Osteocyte (in vitro differentiated cells): Measurements from ENCODE around the gene GADD45GIP1. TPM values are rescaled to one million over a fixed set of nuclear protein-coding genes. Genes with fewer than 3 reads are reported as not detected.
"Not testable (repeated sequence)": the region's sequence is repeated elsewhere in the genome, so short reads cannot be mapped to it uniquely, and the experiment has no call there.

Source experiments
- DNase-seq: peaks from one replicate; pipeline ENCODE4 v3.0.0; 2021; ENCODE audit warnings: mixed read lengths; ENCODE audit not compliant: unreplicated experiment; ENCODE audit errors: extremely low spot score
- H3K27ac Mint-ChIP-seq: one replicate; pipeline ENCODE4 v1.8.0; 2021; ENCODE audit warnings: mild to moderate bottlenecking, mixed read lengths; ENCODE audit not compliant: unreplicated experiment
- H3K27me3 Mint-ChIP-seq: one replicate; pipeline ENCODE4 v1.8.0; 2021; ENCODE audit warnings: mixed read lengths; ENCODE audit not compliant: unreplicated experiment
- H3K36me3 Mint-ChIP-seq: one replicate; pipeline ENCODE4 v1.8.0; 2021; ENCODE audit warnings: mixed read lengths; ENCODE audit not compliant: unreplicated experiment
- H3K4me1 Mint-ChIP-seq: one replicate; pipeline ENCODE4 v1.8.0; 2021; ENCODE audit warnings: mixed read lengths; ENCODE audit not compliant: unreplicated experiment
- H3K4me3 Mint-ChIP-seq: one replicate; pipeline ENCODE4 v1.8.0; 2021; ENCODE audit warnings: mild to moderate bottlenecking, moderate library complexity, mixed read lengths; ENCODE audit not compliant: unreplicated experiment
- H3K9me3 Mint-ChIP-seq: one replicate; pipeline ENCODE4 v1.8.0; 2021; ENCODE audit warnings: mixed read lengths; ENCODE audit not compliant: unreplicated experiment
- CTCF ChIP-seq: fragments of 200-600 bp; sonication (generic); IDR thresholded peaks from 2 replicates; pipeline ENCODE4 v1.5.0; 2021; ENCODE audit warnings: antibody characterized with exemption, mild to moderate bottlenecking, moderate library complexity
- total RNA-seq: library from RNA; stranded (reverse); gene quantifications from 2 replicates; pipeline ENCODE4 v1.2.1, GENCODE V29; 2021

The GADD45GIP1 gene
- total RNA-seq, 1 donor from 2014 or later = 24.0 TPM

GRCh38 chr19:12952488-12953137, 4.4 kb downstream of the GADD45GIP1 start:
- Mint-ChIP-seq H3K36me3 (peaks cover 27% of the 10 kb centered on the region), H3K9me3 (no peaks in the 10 kb centered on the region), H3K27ac (peak overlapping the region; percentile 69), H3K4me3 (no peak overlapping the region), H3K4me1 (peaks cover 40% of the 10 kb centered on the region), H3K27me3 (no peaks in the 10 kb centered on the region)
- no peak for TF ChIP-seq CTCF
- no peak for DNase-seq

- DNase-seq, H3K9me3 Mint-ChIP-seq, H3K27me3 Mint-ChIP-seq, H3K4me3 Mint-ChIP-seq: not testable (repeated sequence)
- peaks cover 44% of the 10 kb centered on the region for H3K4me1 Mint-ChIP-seq
- H3K36me3 Mint-ChIP-seq = peaks cover 27% of the 10 kb centered on the region
- peak overlapping the region; percentile 34 for H3K27ac Mint-ChIP-seq
Measured at GRCh38 chr19:12952050-12952449, 5.0 kb downstream of the GADD45GIP1 start.

DNA sequence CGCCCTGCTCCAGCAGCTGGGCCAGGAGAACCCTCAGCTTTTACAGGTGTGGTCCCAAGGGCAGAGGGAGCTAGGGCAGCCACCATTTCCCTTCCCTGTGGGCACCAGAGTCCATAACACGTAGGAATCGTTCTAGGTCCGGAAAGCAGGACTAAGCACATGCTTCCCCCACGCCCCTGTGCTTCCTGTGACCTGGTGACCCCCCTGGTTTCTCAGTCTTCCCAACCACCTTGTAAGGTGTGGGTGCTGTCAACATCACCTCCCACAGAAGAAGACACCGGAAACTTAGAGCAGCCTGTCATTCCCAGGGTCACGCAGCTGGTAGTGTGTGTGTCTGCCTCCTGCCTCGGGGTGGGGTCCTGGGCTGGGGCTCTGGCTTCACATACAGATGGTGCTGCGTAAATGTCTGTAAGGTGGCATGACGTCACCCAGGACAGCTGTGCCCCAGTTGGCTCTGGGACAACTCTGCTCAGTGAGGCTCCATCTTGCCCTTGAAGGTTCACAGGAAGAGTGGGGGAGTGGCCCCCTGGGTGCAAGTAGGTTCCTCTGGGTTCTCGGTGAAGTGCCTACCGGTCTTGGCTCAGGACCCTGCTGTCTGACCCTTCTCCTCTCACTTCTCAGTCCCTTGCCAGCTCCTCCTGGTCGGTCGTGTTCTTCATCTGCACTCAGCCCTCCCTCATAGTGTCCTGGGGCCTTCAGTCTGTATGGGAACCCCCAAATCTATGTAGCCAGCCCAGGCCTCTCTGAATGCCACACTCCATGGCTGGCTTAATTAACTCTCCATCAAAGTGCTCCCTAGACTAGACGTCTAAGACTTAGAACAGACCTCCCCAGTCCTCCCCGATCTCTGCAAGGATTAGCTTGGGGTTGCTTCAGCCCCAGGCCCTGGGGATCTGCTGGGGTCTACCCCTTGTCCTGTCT, 7.4 kb downstream of the GADD45GIP1 start:
- H3K27me3 Mint-ChIP-seq = no peaks in the 10 kb centered on the region
- peaks cover 30% of the 10 kb centered on the region for H3K36me3 Mint-ChIP-seq
- peak overlapping the region; percentile 12 for H3K27ac Mint-ChIP-seq
- no peak for TF ChIP-seq CTCF
- H3K9me3 Mint-ChIP-seq = no peaks in the 10 kb centered on the region
- H3K4me1 Mint-ChIP-seq = peaks cover 41% of the 10 kb centered on the region
- H3K4me3 Mint-ChIP-seq = no peak overlapping the region
- no peak for DNase-seq

- Mint-ChIP-seq H3K27ac (no peak overlapping the region), H3K4me1 (peaks cover 40% of the 10 kb centered on the region), H3K9me3 (no peaks in the 10 kb centered on the region), H3K4me3 (no peak overlapping the region), H3K36me3 (peaks cover 23% of the 10 kb centered on the region), H3K27me3 (no peaks in the 10 kb centered on the region)
- TF ChIP-seq CTCF = no peak
- DNase-seq = no peak
Measured at GRCh38 chr19:12948612-12949362, 8.2 kb downstream of the GADD45GIP1 start.

DNA sequence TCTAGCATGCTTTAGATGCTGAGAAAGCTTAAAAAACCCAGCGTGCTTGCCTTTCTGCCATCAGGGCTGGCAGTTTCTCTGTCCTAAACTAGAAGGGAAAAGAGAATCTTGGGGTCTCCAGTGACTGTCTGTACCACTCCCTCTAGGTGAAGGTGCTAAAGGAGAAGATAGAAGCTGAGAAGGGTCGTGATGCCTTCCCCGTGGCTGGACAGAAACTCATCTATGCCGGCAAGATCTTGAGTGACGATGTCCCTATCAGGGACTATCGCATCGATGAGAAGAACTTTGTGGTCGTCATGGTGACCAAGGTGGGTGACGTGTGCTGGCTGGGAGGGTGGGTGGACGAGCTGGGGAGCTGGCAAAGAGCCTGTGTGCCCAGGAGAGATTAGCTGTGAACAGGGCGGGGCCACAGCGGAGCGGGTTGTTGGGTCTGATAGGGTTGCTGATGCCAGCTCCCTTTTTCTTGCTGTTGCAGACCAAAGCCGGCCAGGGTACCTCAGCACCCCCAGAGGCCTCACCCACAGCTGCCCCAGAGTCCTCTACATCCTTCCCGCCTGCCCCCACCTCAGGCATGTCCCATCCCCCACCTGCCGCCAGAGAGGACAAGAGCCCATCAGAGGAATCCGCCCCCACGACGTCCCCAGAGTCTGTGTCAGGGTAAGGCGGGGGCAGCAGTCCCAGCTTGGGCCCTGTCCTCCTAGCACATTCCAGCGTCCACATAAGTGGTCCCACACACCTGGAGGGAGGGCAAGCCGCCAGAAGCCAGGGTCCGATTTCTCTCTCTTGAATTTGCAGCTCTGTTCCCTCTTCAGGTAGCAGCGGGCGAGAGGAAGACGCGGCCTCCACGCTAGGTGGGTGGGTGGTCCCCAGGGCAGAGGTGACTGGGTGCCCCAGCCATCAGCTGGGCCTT, 9.1 kb downstream of the GADD45GIP1 start:
- no peaks in the 10 kb centered on the region for H3K9me3 Mint-ChIP-seq
- no peak for DNase-seq
- H3K27ac Mint-ChIP-seq = peak overlapping the region; percentile 31
- H3K4me1 Mint-ChIP-seq = peaks cover 34% of the 10 kb centered on the region
- H3K27me3 Mint-ChIP-seq = no peaks in the 10 kb centered on the region
- TF ChIP-seq CTCF = no peak
- peak overlapping the region; percentile 12 for H3K4me3 Mint-ChIP-seq
- H3K36me3 Mint-ChIP-seq = peaks cover 29% of the 10 kb centered on the region
